ENCODE measurements around the gene STARD3NL. TPM values are rescaled to one million over a fixed set of nuclear protein-coding genes. Genes with fewer than 3 reads are reported as not detected.

Gene STARD3NL
- total RNA-seq, 2 experiments from 2014 or later = 14.4 to 15.7 TPM

DNA sequence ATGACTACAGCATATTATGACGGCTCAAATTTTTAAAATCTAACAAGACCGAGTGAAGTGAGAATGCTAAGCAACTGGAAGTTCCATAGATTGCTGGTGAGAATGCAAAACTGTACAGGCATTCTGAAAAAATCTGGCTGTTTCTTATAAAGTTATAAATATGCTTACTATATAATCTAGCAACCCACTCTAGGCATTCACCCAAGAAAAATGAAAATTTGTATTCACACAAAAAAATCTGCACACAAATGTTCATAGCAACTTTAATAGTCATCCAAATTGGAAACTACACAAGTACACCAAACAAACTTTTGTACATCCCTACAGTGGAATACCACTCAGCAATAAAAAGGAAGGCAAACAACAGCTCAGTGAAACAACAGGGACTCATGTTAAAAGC, 39.9 kb upstream of the STARD3NL start:
- no peak overlapping the region for H3K27ac Mint-ChIP-seq
- Histone ChIP-seq H3K27me3 (ENCODE audit: control insufficient read depth in 1 of 2, insufficient read depth in 2 of 2, low read length in 2 of 2) (peaks cover 0 to 7% of the 10 kb centered on the region in 2 experiments), H3K4me1 (ENCODE audit: insufficient read depth, low read length) (no peaks in the 10 kb centered on the region), H3K36me3 (ENCODE audit: insufficient read depth, low read length) (no peaks in the 10 kb centered on the region), H3K4me3 (ENCODE audit: low read length) (no peak overlapping the region), H3K9me3 (ENCODE audit: control insufficient read depth in 1 of 2, insufficient read depth in 1 of 2, low read length in 2 of 2) (no peaks in the 10 kb centered on the region), H3K27ac (ENCODE audit: low read depth in 1 of 2, low read length in 2 of 2) (no peak overlapping the region)
- no peaks in the 10 kb centered on the region for H3K36me3 Mint-ChIP-seq (ENCODE audit: low read depth)
- ChIA-PET CTCF (no interaction called here), POLR2A (no interaction called here)
- no peak for TF ChIP-seq CTCF (IDR thresholded peaks at IDR 0.05)
- no peaks in the 10 kb centered on the region for H3K4me1 Mint-ChIP-seq (ENCODE audit: low read depth)
- no peak for DNase-seq
- no peak for ATAC-seq (ENCODE audit: poor library complexity)
- H3K27me3 Mint-ChIP-seq = peaks cover 10% of the 10 kb centered on the region
- no peaks in the 10 kb centered on the region for H3K9me3 Mint-ChIP-seq
- intact Hi-C loops (cut with DNase I, micrococcal nuclease) = no loop called here
- H3K4me3 Mint-ChIP-seq = no peak overlapping the region

DNA sequence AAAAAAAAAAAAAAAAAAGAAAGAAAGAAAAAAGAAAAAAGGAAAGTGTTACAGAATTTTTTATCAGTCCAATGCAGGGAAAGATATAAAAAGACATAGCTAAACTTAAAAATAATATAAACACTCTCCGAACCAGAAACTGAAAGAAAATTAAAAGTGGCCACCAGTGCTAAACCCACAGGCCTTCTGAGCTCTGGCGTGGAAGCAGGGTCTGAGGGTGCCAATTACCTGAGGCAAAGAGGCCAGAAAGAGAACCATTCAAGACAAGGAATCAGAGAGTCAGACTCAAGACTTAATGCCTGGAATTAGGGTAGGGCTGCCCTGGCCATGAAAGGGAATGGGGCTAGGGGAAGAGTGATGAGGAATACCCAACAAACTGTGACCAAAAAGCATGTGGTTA, 36.9 kb upstream of the STARD3NL start:
- DNase-seq = no peak
- Histone ChIP-seq H3K27me3 (ENCODE audit: control insufficient read depth in 1 of 2, insufficient read depth in 2 of 2, low read length in 2 of 2) (no peaks in the 10 kb centered on the region), H3K36me3 (ENCODE audit: insufficient read depth, low read length) (no peaks in the 10 kb centered on the region), H3K27ac (ENCODE audit: low read depth in 1 of 2, low read length in 2 of 2) (no peak overlapping the region), H3K4me1 (ENCODE audit: insufficient read depth, low read length) (no peaks in the 10 kb centered on the region), H3K4me3 (ENCODE audit: low read length) (no peak overlapping the region), H3K9me3 (ENCODE audit: control insufficient read depth in 1 of 2, insufficient read depth in 1 of 2, low read length in 2 of 2) (no peaks in the 10 kb centered on the region)
- Mint-ChIP-seq H3K36me3 (ENCODE audit: low read depth) (no peaks in the 10 kb centered on the region), H3K27ac (no peak overlapping the region), H3K4me1 (ENCODE audit: low read depth) (no peaks in the 10 kb centered on the region), H3K9me3 (no peaks in the 10 kb centered on the region), H3K27me3 (peaks cover 4% of the 10 kb centered on the region), H3K4me3 (no peak overlapping the region)
- ChIA-PET CTCF (no interaction called here), POLR2A (no interaction called here)
- no peak for TF ChIP-seq CTCF (IDR thresholded peaks at IDR 0.05)
- intact Hi-C loops (cut with DNase I, micrococcal nuclease) = no loop called here
- ATAC-seq (ENCODE audit: poor library complexity) = no peak

- H3K27me3 ChIP-seq (ENCODE audit: control insufficient read depth in 1 of 2, insufficient read depth in 2 of 2, low read length in 2 of 2) = no peaks in the 10 kb centered on the region
- DNase-seq (no peak), ATAC-seq (ENCODE audit: poor library complexity) (no peak)
- TF ChIP-seq CTCF (IDR thresholded peaks at IDR 0.05) = no peak
- Mint-ChIP-seq H3K4me1 (ENCODE audit: low read depth) (no peaks in the 10 kb centered on the region), H3K27me3 (peaks cover 4% of the 10 kb centered on the region), H3K4me3 (no peak overlapping the region), H3K9me3 (no peaks in the 10 kb centered on the region), H3K27ac (no peak overlapping the region), H3K36me3 (ENCODE audit: low read depth) (no peaks in the 10 kb centered on the region)
- ChIA-PET CTCF (interaction anchor here (0.7 kb wide), 2 partner anchors 9 to 621 kb away, joined by 3 read pairs; no protein-coding TSS in a partner anchor), POLR2A (no interaction called here)
- no peaks in the 10 kb centered on the region for H3K9me3 ChIP-seq (ENCODE audit: control insufficient read depth in 1 of 2, insufficient read depth in 1 of 2, low read length in 2 of 2)
- H3K4me1 ChIP-seq (ENCODE audit: insufficient read depth, low read length) = no peaks in the 10 kb centered on the region
- intact Hi-C loops (cut with DNase I, micrococcal nuclease) = no loop called here
- no peaks in the 10 kb centered on the region for H3K36me3 ChIP-seq (ENCODE audit: insufficient read depth, low read length)
- no peak overlapping the region for H3K4me3 ChIP-seq (ENCODE audit: low read length)
- no peak overlapping the region for H3K27ac ChIP-seq (ENCODE audit: low read depth in 1 of 2, low read length in 2 of 2)
These were observed 35.3 kb upstream of the STARD3NL start for GRCh38 chr7:38142736-38143135.

All from CD4-positive, alpha-beta T cell (primary cell).